Suprapubic skin (tissue), 4 donors: Measurements from ENCODE around the gene UBE2D2.

Experiments used
- CTCF ChIP-seq, 2 donors: fragments of 200-600 bp in 1 of 2; fragments of 450-650 bp in 1 of 2; sonication (generic) in 1 of 2; IDR thresholded peaks; one replicate each; pipeline ENCODE4 v1.5.1; 2016 to 2019; ENCODE audit warnings: antibody characterized with exemption in 2 of 2, mild to moderate bottlenecking in 1 of 2, moderate library complexity in 1 of 2
- EP300 ChIP-seq: sonication (generic); formaldehyde crosslinking; IDR thresholded peaks from one replicate; pipeline ENCODE4 v1.6.1; 2017; ENCODE audit warnings: antibody characterized with exemption
- POLR2A ChIP-seq, 2 donors: fragments of 450-650 bp; IDR thresholded peaks; one replicate each; pipeline ENCODE4 v1.6.1; 2017; ENCODE audit warnings: antibody characterized with exemption in 2 of 2, mild to moderate bottlenecking in 2 of 2, moderate library complexity in 2 of 2
- POLR2AphosphoS5 ChIP-seq, 3 donors: sonication (generic); formaldehyde crosslinking; IDR thresholded peaks; one replicate each; pipeline ENCODE4 v1.6.1; 2017; ENCODE audit warnings: antibody characterized with exemption in 3 of 3

GRCh38 chr5:139658928-139659667 lies 98.0 kb downstream of the UBE2D2 start:
- TF ChIP-seq CTCF (IDR thresholded peaks at IDR 0.05): no peak
- no peak for TF ChIP-seq POLR2A (IDR thresholded peaks at IDR 0.05)
- TF ChIP-seq EP300: no peak
- TF ChIP-seq POLR2AphosphoS5 (IDR thresholded peaks at IDR 0.05): no peak
